ENCODE data around the gene TTC16.
A peak's percentile ranks its signal among the peaks of the same experiment; 100 is the strongest.

Gene TTC16

GRCh38 chr9:127698386-127698785 is 17.5 kb upstream of the TTC16 start:
- DNase-seq (ENCODE audit: low read depth, low spot score): no peak

DNA sequence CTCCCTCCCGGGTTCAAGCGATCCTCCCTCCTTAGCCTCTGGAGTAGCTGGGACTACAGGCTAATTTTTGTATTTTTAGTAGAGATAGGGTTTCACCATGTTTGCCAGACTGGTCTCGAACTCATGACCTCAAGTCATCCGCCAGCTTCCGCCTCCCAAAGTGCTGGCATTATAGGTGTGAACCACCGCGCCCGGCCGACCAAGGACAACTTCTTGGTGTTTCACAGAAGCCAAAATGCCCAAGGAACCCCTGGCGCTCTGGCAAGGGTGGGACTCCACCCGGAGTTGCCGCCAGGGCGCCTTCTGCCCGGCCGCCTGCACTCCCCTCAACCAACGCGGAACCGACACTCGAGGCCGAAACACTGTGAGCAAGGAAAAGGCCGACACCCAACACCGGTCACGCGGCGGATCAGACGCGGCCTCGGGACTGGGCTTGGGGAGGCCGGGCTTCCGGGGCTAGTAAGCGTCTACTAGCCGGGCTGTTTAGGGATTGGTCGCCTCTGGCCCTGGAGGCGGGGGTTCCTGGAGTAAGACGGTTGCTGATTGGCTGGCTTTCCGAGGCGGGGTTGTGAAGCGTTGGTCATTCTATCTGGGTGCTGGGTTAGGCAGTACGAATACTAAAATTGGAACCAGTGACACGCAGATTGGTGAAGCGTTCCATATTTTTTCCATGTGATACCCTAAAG is 16.8 kb upstream of the TTC16 start:
- peak; percentile 80 for DNase-seq (ENCODE audit: low read depth, low spot score)

- no peak for DNase-seq (ENCODE audit: low read depth, low spot score)
These were observed 15.7 kb upstream of the TTC16 start for GRCh38 chr9:127700140-127700539.

DNA sequence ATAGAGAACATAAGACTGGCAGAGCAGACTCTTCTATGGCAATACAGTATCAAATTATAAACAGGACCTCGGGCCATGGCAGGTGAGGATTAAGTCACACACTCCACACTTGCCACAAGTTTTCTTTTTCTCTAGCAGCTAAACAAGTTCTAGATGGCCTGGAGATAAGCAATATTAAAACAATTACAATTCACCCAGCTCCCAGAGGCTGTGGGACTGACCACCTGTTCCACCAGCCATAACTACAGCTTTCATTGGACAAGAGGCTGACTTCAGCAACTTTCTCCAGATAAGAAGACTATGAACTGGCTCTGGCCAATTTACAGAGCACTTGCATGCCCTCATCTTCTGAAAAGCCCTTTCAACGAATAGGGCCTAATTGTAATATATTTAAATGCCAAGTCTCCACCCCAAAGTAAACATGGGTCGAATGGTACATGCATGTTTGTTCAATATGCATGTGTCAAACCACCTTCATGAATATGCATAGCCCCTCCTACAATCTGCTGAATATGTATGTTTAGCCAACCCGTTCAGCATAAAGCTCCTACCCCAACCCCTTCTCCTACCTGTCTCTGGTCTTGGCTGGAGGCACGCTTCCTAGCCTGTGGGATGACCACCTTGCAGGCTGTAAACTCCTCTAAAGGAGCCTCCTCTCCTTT is 15.2 kb upstream of the TTC16 start:
- no peak for DNase-seq (ENCODE audit: low read depth, low spot score)

DNA sequence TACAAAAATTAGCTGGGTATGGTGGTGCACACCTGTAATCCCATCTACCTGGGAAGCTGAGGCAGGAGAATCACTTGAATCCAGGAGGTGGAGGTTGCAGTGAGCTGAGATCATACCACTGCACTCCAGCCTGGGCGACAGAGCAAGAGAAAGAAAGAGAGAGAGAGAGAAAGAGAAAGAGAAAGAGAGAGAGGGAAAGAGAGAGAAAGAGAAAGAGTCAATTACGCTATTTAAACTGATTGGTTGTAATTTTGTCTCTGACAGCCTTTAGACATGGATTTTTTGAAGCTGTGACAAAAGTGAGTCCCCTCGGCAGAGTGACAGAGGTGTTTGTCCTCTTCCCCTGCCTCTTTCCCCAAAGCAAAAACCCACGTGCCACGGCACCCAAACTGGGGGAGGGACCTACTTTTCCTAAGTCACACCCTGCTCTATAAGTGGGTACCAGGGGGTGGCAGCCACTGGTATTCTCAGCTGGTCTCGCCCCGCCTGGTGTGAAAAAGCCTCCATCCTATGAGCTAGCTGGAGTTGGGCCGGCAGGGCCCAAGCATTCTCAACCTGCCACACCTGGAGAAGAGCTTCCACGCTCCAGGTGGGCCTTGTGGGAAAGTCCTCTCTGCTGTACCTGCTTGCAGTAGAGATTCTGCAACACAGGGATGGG is 12.5 kb upstream of the TTC16 start:
- no peak for DNase-seq (ENCODE audit: low read depth, low spot score)

GRCh38 chr9:127705577-127706379 is 10.1 kb upstream of the TTC16 start:
- DNase-seq (ENCODE audit: low read depth, low spot score): no peak

GRCh38 chr9:127706836-127707241 is 9.0 kb upstream of the TTC16 start, which contains the start of gene CFAP157:
Gene CFAP157 (plus strand): TSS chr9:127706988. CDS start chr9:127707032, 44 bp downstream.
- no peak for DNase-seq (ENCODE audit: low read depth, low spot score)

DNA sequence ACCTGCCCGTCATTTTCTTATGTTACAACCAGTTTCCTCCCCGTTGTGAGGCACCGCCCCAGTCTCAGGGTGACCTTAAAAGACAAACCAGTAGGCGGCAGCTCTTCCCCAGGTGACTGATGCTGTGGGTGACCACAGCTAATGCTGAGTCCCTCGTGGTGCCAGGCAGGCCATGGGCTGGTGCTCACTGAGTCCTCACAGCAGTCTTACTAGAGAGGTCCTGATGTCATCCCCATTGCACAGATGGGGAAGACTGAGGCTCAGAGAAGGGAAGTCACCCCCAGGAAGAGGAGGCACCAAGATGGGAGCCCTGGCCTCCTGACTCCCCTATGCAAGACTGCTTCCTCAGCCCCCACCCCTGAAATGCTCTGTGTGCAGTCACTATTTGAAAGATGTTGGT is 8.1 kb upstream of the TTC16 start:
- no peak for DNase-seq (ENCODE audit: low read depth, low spot score)

- no peak for DNase-seq (ENCODE audit: low read depth, low spot score)
These were observed 6.8 kb upstream of the TTC16 start for GRCh38 chr9:127708952-127709587.

GRCh38 chr9:127710204-127710783 is 5.6 kb upstream of the TTC16 start:
- DNase-seq (ENCODE audit: low read depth, low spot score): no peak

- no peak for DNase-seq (ENCODE audit: low read depth, low spot score)
These were observed 4.6 kb upstream of the TTC16 start for GRCh38 chr9:127711226-127711701.

GRCh38 chr9:127711831-127712274 is 4.0 kb upstream of the TTC16 start:
- no peak for DNase-seq (ENCODE audit: low read depth, low spot score)

- DNase-seq (ENCODE audit: low read depth, low spot score): no peak
These were observed 3.5 kb upstream of the TTC16 start for GRCh38 chr9:127712371-127712770.

- DNase-seq (ENCODE audit: low read depth, low spot score): no peak
These were observed 3.0 kb upstream of the TTC16 start for GRCh38 chr9:127712867-127713266.

- DNase-seq (ENCODE audit: low read depth, low spot score): no peak
These were observed 1.7 kb upstream of the TTC16 start for GRCh38 chr9:127714020-127714750.

- DNase-seq (ENCODE audit: low read depth, low spot score): no peak
These were observed 869 bp upstream of the TTC16 start for GRCh38 chr9:127714951-127715469.

DNA sequence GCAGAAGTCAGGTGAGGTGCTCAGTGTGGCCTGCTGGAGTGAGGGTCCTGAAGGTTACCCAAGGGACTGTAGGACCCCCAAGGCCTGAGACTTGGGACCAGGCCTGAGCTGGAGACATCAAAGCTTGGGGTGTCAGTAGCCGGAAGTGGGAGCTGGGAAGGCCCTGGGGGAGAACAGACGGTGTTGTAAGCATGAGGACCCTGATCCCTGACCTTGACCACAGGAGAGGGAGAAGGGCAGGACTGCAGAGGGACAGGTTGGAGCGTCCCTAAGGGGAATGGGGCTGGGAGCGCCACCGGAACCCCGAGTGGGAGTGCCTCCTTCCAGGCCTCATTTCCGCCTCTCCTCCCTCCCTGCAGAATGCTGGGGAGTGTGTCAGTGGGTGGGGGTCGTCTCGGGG is 533 bp downstream of the TTC16 start:
- no peak for DNase-seq (ENCODE audit: low read depth, low spot score)

DNA sequence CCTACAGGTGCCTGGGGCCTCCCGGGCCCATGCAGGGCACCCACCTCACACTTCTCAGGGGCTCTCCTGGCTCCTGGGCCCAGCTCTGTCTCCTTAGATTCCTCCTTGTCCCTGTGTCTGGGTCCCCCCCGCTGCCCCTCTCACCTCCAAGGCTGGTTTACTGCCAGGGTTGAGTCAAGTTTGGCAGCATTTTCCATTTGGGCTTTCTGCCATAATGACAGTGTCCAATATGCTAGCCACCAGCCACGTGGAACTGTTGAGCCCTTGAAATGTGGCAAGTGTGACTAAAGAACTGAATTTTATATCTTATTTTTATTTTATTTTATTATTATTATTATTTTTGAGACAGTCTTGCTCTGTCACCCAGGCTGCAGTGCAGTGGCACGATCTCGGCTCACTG is 1.9 kb downstream of the TTC16 start:
- no peak for DNase-seq (ENCODE audit: low read depth, low spot score)

- no peak for DNase-seq (ENCODE audit: low read depth, low spot score)
These were observed 4.4 kb downstream of the TTC16 start for GRCh38 chr9:127720031-127720864.
